GM19324 (cell line): ENCODE measurements around the gene HTR3C.
"Not testable (repeated sequence)": the region's sequence is repeated elsewhere in the genome, so short reads cannot be mapped to it uniquely, and the experiment has no call there.

Source experiments
- ATAC-seq: cut with Tn5 transposase; IDR thresholded peaks from one replicate; pipeline ENCODE4 v1.9.1; 2021; ENCODE audit warnings: mild to moderate bottlenecking, moderate library complexity; ENCODE audit not compliant: unreplicated experiment, low FRiP score

The HTR3C gene

DNA sequence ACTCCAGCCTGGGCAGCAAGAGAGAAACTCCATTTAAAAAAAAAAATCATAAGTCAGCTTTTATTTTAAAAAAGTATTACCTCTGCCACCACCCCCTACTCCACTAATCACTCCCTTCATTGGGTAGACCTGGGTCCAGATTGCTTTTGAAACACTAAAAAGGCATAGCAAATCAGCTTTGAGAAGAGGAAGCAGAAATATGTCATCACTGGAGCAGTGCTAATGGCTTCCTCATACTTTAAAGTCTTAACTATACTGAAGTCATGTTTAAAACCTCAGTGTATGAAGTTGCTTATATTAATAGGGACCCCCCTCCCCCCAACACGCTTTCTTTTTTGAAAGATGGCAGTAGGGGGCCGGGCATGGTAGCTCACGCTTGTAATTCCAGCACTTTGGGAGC, 22.3 kb upstream of the HTR3C start:
- ATAC-seq: no peak

- no peak for ATAC-seq
These were observed 21.6 kb upstream of the HTR3C start, which contains the start of gene HTR3D for GRCh38 chr3:184031187-184031792. Gene HTR3D, plus strand, starts transcription at chr3:184031742. Its CDS starts 0 bp downstream, at chr3:184031742.

DNA sequence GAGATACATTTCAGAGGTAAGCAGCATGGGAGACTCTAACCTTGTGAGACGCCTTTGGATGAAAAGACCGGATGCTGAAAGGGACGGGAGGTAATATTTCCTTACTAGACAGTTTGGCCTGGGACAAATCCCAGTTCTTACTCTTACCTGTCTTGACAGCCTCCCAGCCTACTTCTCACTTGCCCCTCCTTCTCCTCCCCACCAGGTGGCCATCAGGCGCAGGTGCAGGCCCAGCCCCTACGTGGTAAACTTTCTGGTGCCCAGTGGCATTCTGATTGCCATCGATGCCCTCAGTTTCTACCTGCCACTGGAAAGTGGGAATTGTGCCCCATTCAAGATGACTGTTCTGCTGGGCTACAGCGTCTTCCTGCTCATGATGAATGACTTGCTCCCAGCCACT, 15.0 kb upstream of the HTR3C start:
- no peak for ATAC-seq

GRCh38 chr3:184038307-184038706, 14.5 kb upstream of the HTR3C start:
- not testable (repeated sequence) for ATAC-seq

DNA sequence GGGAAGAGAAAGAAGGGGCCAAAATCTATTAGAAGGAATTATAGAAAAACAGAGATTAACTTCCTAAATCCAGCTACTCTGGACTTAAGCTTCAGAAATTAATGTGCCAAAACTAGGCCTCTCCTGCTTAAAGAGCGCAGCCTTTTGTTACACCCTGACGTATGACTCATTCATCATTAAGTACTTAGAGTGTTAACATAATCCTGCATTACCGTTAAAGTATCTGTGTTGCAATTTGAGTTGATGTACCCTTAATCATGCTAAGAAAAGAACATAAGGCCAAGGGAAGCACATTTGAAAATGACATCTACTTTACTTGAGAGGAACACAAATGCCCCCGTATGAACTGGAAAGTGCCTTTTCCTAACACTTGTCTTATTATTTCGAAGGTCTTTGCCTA, 13.4 kb upstream of the HTR3C start:
- no peak for ATAC-seq

DNA sequence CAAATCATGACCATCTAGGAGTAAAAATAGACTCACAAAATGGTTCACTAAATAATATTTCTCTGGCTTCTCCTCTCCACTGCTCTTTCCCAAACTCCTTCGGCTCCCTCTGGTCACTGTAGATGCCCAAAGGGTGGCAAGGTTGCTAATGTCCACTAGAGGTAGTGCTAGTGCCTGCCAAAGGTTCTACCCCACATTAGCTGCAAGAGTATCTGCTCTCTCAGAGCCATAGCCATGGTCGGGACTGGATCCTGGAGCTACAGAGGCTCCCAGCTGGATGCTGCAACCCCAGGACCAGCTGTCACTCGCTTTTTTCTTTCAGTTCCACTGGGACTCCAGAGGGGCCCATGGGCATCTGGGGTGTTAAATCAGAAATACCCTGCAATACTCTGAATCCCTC, 12.8 kb upstream of the HTR3C start:
- no peak for ATAC-seq

DNA sequence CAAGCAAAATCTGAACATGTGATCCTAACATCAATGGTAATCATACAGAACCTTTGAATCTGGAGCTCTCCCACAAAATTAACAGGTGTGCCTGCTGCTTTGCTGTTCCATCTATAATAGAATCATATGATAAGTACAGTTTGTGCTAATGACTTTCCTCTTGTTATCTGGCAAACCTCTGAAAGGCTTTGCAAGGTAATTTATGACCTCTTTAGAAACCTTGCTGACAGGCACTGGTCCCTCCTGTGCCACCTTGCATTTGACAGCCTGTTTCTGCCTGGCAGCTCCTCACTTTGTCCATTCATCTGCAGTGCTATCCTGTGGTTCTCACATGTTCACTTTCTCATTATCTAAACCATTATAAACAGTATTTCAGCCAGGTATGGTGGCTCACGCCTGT, 10.2 kb upstream of the HTR3C start:
- ATAC-seq: no peak

DNA sequence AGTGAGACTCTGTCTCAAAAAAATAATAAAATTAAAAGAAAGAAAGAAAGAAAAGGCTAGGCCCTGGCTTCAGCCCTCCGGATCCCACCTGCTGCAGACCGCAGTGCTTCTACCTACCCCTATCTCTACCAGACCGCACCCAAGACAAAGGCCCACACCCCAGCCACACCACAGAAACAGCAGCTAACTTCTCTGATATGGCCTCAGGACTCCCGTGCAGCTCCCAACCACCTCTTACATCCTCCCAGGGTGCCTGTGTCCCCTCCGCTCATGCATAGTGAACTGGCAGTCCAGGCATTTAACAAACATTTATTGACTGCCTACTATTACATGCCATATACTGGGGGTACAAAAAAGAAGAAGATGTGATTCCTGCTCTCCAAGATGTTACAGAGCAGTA, 6.9 kb upstream of the HTR3C start:
- ATAC-seq: no peak

DNA sequence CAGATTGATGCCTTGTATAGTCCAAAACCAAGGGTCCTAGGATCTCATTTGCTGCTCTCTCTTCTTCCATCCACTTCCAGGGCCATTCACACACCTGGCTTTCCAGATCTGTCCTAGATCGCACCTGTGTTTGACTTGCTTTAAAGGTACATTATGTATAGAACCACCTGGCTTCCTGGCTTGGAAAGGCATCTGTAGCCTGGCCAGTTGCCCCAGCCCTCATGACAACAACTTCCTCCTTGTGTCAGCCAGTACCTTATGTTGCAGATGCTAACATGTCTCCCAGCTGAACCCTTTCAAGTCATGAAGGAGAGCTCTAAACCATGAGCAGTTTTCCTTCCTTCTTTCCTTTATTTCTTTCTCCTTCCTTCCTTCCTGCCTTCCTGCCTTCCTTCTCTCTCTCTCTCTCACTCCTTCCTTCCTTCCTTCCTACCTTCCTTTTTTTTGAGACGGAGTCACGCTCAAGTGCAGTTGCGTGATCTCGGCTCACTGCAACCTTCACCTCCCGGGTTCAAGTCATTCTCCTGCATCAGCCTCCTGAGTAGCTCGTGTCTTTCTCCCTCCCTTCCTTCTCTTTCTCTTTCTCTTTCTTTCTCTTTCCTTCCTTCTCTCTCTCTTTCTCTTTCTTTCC, 2.5 kb upstream of the HTR3C start:
- ATAC-seq: no peak

GRCh38 chr3:184058029-184058428, 5.2 kb downstream of the HTR3C start:
- ATAC-seq: no peak

- ATAC-seq: no peak
These were observed 6.6 kb downstream of the HTR3C start for GRCh38 chr3:184059424-184059823.

GRCh38 chr3:184062637-184063036, 9.8 kb downstream of the HTR3C start:
- ATAC-seq: no peak

DNA sequence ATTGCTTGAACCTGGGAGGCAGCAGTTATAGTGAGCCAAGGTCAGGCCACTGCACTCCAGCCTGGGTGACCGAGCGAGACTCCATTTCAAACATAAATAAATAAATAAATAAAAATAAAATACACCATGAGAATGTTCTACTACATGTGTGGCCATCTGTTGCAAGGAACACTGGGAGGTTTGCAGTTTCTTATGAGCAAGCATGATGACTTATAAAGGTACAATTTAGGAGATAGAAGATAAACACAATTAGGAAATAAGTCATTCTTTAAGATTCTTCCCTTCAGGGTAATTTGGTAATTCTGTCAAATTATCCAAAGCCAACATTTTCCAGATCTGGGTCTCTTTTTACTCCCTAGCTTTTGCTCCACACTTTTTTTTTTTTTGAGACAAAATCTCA, 13.4 kb downstream of the HTR3C start:
- ATAC-seq: no peak

- ATAC-seq: no peak
These were observed 14.8 kb downstream of the HTR3C start for GRCh38 chr3:184067573-184068055.

DNA sequence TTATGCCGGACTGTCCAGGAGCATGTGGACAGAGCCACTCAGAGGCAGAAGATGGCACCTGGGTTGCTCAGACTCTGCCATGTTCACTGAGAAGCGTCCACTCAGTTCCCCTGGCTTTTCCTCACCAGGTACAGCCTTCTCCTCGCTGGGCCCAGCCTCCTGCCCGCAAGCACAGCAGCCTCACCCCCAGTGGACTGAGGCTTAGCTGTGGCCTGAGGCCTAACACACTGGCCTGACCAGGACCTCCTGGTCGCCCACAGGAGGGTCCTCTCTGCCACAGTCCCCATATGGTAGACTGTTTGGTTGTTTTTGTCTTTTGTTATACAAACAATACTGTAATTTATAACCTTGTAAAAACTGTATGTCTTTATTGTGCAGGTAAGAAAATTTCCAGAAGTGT, 15.5 kb downstream of the HTR3C start:
- ATAC-seq: no peak

DNA sequence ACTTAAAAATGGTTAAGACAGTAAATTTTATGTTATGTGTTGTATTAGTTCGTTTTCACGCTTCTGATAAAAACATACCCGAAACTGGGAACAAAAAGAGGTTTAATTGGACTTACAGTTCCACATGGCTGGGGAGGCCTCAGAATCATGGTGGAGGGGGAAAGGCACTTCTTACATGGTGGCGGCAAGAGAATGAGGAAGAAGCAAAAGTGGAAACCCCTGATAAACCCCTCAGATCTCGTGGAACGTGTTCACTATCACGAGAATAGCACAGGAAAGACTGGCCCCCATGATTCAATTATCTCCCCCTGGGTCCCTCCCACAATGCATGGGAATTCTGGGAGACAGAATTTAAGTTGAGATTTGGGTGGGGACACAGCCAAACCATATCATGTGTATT, 18.3 kb downstream of the HTR3C start:
- not testable (repeated sequence) for ATAC-seq

DNA sequence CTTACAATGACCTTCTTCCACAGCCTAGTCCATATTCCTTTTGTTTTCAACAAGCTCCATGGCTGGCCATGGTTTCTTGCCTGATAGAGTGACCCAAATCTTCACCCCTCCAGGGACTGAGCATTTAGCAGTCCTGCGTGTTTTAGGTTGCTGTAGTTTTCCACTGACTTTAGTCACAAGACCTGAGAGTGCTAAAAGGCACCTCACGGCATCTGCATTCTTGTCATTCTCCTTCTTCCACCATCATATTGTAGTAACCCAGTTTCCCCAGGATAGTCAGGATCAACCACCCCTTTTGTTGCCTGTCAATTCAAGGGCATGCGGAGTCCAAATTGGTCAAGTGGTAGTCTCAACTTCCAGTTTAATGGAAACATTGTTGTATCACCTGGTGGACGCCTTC, 20.8 kb downstream of the HTR3C start:
- ATAC-seq: no peak

DNA sequence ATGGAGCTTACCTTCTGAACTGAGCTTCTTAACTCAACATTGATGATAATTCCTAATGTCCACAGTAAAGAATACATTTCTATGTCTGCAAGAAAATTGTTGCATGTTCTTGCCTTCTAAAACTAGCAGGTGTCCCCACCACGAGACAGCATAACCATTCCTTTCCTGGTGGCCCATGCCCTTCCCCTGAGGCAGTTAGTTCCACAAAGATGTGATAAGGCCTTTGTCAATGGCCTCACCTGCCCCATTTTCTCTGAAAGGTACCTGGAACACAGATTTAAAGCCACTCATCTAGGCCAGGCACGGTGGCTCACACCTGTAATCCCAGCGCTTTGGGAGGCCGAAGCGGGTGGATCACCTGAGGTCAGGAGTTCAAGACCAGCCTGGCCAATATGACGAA, 23.1 kb downstream of the HTR3C start:
- ATAC-seq: no peak

GRCh38 chr3:184077881-184078280, 25.0 kb downstream of the HTR3C start:
- ATAC-seq: no peak

DNA sequence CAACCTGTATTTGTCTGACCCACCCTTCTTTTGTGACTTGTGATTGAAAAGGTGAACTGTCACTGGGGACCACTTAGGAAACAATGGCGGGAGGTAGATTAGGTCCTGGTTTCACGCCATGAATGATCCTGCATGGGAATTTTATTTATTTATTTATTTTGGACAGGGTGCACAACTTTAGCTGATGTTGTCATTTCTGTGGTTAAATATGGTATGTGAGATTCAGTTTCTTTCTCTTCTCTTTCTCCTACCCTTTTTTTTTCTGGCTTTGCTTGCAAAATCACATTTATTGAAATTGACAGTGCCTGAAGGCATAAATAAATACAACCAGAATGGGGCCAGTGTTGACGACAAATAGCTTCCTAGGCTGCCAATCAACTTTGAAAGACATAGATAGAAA, 26.0 kb downstream of the HTR3C start:
- no peak for ATAC-seq

GRCh38 chr3:184081116-184081830, 28.4 kb downstream of the HTR3C start:
- ATAC-seq: no peak

DNA sequence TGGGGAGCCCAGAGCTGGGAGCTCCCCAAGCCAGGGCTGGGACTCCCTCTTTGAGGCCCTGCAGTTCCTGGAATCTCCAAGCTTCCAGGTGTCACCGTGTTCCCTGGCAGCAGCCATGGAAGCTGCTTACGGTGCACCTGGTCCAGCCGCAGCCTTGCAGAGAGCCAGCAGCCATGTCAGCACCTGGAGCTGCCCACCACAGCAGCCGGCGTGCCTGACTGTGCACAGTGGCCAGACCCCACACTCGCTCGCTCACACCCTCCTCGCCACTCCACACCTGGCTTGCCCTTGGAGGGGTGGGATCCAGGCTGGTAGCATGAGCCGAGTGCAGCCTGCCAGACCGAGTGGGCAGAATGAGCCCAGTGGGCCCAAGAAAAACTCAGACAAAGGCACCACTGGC, 29.2 kb downstream of the HTR3C start:
- no peak for ATAC-seq
